ENCODE measurements around the gene ERN1.

- no peak for TF ChIP-seq ZNF596 (tag by site-specific recombination; IDR thresholded peaks at IDR 0.05)
- no peak for TF ChIP-seq ZNF155 (tag by site-specific recombination; IDR thresholded peaks at IDR 0.05)
- no peak for TF ChIP-seq CTCF (tag by site-specific recombination; IDR thresholded peaks at IDR 0.05)
- no peak for TF ChIP-seq YY1 (tag by site-specific recombination; IDR thresholded peaks at IDR 0.05)
- no peak for TF ChIP-seq ZNF138 (tag by site-specific recombination; IDR thresholded peaks at IDR 0.05; ENCODE audit: borderline replicate concordance)
- TF ChIP-seq ZNF398 (tag by site-specific recombination; IDR thresholded peaks at IDR 0.05): no peak
- TF ChIP-seq ZNF610 (tag by site-specific recombination; IDR thresholded peaks at IDR 0.05; ENCODE audit: borderline replicate concordance): no peak
These were observed 22.6 kb upstream of the ERN1 start for GRCh38 chr17:64152428-64153125.

Measured in HEK293 (cell line).